Fibroblast of skin of left quadriceps (primary cell): ENCODE measurements around the gene SLC6A7.
"Not testable (repeated sequence)": the region's sequence is repeated elsewhere in the genome, so short reads cannot be mapped to it uniquely, and the experiment has no call there.

ENCODE experiments used
- DNase-seq, 2 experiments: peaks; one replicate each; pipeline ENCODE4 v3.0.0-alpha.2; 2013; ENCODE audit warnings: low read depth in 2 of 2

SLC6A7 gene

DNA sequence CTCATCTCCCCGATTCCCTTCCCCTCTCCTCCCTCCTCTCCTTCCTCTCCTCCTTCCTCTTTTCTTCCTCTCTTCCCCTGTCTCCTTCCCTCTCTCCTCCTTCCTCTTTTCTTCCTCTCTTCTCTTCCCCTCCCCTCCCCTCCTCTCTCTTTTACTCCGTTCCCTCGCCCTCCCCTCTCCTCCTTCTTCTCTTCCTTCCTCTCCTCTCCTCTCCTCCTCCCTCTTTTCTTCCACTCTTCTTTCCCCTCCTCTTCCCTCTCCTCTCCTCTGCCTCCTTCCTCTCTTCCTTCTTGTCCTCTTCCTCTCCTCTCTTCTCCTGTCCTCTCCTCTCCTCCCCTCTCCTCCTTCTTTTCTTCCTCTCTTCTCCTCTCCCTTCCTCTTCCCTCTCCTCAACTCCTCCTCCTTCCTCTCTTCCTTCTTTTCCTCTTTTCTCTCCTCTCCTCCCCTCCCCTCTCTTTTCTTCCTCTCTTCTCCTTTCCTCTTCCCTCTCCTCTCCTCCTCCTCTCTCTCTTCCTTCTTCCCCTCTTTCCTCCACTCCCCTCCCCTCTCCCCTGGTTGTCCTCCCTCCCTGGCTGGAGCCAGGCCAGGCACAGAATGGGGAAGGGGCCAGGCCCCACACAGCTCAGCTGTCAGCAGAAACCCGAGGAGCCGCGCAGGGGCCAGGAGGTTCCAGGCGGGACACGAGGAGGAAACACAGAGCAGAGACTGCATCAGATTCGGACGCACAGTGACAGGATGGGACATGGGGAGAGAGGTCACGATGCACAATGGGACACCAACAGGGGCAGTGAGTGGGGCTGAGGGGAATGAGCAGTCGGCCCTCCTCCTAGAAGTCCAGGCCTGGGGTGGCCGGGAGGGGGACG, 51.7 kb downstream of the SLC6A7 start:
- no peak for DNase-seq

DNA sequence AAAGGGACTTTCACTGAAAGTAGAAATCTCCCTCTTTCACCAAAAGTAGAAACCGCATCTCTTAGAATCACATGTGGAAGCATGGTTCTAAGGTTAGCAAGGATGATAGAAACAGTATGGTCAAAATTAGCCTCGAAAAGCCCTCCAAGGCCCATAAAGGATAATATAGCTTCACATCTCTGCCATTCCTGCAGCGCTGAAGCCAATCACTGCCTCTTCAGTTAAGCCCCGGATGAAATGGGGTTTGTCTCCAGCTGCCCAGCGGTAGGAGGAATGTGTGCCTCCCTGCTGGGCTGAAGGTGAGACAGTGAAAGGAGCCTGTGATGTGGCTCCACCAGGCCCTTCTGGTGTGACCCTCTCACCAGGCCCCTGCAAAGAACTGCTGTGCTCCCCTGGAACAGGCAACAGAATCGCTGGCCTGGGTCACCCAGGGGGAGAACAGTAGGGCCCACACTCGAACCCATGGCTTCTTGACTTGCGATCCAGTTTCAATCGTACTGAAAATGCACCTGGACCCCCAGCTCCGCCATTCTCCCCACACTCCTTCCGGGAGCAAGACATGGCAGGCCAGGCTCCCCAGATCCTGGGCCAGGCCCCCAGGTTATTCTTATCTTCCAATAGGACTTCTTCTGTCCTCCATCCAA, 52.5 kb downstream of the SLC6A7 start:
- no peak for DNase-seq

DNA sequence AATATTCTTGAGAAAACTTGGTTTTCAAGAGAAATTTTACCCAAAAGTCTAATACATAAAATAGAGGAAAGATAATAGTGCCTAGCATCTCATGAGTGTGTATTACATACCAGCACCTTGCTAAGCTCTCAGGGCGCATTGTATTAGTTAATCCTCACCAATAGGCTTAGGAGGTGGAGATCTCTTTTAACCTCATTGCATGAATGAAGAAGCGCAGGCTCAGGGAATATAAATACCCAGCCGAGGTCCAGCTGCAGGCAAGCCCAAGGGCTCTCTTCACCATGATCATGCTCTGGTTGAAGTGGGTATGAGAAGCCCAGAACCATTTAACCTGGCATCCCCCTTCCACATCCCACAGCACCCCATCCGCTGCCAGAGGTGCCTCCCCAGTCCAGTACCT, 53.7 kb downstream of the SLC6A7 start:
- DNase-seq: no peak

DNA sequence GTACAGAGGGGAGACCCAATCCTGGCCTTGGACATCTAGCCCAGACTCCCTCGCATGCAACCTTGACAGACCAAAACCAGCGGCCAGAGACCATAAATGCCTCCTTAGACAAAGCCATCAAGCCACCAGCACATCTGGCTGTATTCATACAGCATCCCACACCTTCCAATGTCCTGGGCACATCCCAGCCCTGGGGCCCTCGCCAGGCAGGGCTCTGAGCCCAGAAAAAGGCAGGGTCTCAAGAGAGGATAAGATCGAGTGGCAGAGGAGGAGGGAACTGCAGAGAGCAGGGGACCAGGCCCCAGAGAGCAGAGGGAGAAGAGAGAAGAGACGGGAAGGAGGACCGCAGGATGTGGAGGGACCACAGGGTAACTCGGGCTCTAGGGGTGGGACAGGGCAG, 54.3 kb downstream of the SLC6A7 start:
- DNase-seq: no peak

DNA sequence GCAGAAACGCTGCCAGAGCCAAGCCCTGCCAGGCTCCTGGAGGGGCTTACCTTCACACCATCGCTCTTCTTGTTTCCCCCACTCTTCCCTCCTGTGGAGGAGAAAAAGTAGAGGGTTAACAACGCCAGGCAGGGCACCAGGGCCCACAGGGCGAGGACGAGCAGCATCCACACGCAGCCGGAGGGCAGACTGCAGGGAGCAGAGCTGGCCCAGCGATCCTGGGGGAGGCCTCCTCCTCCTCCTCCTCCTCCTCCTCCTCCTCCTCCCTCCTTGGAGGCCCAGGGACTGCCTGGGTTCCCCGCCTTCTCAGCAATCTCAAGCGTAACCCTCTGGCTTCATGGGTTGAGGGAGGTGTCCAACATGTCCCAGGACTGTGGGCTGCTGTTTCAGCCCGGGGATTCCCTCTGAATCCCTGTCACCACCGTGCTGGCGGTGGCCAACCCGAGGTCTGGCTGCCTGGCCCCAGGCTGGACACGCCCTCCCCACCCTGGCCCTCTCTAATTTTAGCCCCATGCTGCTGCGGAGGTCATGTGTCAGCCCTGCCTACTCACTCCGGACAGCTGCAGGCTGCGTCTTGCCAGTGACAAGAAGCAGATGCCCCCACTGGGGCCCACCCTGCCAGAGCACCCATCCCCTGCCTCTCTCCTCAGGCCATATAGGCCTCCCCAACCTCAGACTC, 55.4 kb downstream of the SLC6A7 start:
- DNase-seq: no peak

DNA sequence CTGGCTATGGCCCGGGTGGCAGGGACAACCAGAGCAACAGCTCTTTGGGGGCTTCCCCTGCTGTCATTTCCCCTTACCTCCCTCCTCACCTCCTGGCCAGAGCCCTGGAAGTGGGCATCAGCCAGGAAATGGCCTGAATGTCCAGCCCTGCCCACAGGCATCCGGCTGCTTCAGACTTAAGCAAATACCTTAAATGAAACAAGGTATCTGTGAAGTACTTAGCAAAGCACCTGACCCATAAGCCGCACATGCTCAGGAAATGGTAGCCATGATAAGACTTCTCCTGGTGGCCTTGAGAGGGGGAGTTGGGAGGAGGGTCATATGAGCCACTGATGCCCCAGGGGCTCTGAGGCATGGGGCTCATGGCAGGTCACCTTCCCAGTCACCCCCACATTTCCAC, 55.9 kb downstream of the SLC6A7 start:
- DNase-seq: no peak

DNA sequence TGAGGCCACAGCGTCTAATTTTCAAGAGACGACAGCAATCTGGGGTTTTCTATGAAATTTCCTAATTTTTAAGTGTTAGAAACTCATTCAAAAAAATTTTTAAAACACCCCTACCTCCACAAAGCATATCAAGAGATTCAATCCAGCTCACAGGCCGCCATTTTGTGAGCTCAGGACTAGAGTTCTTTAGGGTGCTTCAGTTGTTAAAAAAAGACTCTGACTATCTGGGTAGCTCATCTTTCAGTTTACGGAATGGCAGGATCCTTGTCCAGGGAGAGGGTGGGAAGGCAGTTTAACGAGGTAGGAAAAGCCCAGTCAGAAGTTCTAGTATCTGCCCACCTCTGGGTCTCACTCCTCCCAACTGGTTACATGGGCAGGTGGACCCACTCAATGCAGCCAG, 56.6 kb downstream of the SLC6A7 start:
- no peak for DNase-seq

DNA sequence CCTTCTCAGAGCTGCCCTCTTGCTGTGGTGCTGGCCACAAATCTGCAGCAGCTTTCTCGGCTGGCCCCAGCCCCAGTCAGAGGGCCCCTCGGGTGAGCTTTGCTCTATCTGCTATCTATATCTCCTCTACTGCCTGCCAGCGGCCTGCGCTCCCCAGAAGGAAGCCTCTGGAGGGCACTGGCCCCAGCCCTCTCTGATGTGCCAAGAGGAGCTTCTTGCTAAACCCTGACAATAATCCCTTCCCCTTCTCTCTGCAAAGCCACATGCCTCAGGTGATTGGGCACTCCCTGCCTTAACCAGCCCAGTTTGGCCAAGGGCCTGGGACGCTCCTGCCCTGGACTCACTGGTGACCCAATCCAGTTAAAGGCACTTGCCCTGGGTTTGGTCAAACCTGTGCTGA, 57.0 kb downstream of the SLC6A7 start:
- DNase-seq: no peak

DNA sequence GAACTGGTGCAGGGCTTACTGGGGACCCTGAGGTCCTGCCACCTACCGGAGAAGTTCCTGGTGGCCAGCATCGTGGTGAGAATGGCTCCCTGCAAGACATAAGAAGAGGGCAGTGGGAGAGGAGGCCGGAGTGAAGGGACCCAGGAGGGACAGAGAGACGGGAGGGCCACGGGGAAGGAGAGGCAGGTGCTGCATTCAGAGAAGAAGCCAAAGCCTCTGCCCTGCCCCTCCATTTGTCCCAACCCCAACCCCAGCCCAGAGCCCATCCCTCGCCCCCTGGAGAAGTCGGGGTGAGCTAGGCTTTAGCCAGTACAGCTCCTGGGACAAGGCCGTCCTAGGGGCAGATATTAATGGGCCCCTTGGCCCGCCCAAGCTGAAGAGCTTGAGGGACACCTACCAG, 57.9 kb downstream of the SLC6A7 start:
- DNase-seq: no peak

DNA sequence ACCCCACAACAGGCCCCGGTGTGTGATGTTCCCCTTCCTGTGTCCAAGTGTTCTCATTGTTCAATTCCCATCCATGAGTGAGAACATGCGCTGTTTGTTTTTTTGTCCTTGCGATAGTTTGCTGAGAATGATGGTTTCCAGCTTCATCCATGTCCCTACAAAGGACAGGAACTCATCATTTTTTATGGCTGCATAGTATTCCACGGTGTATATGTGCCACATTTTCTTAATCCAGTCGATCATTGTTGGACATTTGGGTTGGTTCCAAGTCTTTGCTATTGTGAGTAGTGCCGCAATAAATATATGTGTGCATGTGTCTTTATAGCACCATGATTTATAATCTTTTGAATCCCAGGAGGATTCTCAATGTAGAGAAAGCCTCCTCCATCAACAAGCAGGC, 58.6 kb downstream of the SLC6A7 start:
- not testable (repeated sequence) for DNase-seq

DNA sequence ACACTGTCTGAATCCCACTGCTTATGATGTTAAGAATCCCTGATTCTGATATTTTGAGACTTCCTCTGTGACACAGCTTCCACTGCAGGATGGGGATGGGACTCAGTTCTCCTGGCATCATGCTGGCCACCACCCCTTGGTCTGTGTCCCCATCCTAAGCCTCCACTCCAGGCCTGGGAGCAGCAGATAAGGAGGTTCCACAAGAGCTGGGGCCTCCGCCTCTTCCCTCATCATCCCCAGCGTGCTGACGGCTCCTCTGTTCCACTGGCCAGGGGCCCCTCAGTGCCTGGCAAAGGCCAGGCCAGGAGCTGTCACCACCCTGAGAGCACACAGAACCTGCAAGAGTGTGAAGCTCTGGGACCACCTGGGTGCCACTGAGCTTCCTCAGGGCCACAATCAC, 59.1 kb downstream of the SLC6A7 start:
- DNase-seq: no peak

DNA sequence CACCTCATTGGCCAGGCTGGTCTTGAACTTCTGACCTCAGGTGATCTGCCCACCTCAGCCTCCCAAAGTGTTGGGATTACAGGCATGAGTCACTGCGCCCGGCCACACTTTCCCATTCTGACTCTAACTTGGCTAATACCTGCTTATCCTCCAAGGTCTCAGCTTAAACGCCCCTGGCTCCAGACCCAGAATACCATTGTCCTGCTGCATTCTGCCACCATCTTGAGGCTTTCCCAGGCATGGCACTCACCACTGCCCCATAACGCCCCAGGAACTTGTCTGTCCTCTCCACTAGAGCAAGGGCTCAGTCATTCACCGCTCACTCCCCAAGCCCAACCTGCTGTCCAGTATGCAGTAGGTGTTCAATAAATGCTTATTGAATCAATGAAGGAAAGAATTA, 59.9 kb downstream of the SLC6A7 start:
- no peak for DNase-seq

DNA sequence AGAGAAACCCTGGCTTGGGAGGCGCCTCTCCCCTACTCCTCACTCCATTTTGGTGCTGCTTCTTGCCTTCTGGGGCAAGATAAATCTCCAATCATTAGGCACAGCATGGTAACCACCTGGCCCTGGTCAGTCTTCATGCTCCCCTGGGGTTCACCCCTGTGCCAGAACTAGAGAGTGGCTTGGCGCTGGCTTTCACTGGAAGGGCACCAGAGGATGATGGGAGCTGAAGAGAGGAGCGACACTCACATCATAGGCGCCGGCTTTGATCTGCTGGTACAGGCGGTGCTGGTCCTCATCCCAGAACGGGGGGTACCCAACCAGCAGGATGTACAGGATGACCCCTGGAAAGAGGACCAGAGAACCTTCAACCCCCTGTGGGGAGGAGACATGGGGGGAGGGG, 61.6 kb downstream of the SLC6A7 start:
- no peak for DNase-seq

DNA sequence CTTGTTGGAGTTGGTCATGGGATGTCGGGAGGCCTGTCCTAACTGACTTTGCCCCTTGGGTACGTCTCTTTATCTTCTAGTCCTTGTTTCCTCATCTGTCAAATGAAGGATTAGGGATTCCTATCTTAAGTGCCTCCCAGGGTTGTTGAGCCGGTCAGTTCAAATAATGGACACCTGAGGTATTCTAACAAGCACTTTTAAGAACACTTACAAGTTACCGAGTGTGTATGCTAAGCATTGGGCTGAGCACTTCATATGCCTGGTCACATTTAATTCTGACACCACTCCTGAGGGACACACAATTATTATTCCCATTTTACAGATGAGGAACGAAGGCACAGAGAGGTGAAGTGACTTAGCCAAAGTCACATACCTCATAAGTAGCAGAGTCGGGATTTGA, 62.6 kb downstream of the SLC6A7 start:
- DNase-seq: no peak

DNA sequence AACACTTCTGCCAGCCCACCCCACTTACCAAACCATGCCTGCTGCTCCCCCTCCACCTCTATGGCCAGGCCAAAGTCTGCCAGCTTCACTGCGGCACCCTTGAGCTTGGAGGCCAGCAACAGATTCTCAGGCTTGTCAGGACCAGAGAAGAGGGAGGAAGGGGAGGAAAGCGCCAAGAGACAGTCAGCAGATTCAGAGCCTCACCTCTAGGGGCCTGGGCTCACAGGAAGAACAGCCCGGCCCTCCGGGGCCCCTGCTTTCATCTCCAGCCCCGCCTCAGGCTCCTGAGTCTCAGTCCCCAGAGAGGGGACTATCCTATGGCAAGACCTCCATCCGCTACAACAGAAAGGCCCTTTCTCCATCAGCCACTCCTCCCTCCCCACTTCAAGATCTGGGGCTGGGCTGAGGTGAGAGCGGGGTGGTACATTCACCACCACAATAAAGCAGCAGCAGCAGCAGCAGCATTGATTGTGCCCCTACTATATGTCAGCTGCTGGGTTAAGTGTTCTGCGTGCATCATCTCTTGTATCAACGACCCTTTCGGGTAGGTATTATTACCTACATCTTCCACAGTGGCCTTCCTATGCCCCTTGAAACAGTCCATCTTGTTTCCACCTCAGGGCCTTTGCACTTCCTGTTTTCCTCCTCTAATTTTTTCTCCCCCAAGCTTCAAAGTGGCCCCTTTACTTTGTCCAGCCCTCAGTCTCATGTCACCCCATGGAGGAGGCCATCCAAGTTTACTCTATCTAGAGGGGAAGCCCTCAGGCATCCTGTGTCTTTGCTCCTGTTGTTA, 63.8 kb downstream of the SLC6A7 start:
- DNase-seq: no peak

DNA sequence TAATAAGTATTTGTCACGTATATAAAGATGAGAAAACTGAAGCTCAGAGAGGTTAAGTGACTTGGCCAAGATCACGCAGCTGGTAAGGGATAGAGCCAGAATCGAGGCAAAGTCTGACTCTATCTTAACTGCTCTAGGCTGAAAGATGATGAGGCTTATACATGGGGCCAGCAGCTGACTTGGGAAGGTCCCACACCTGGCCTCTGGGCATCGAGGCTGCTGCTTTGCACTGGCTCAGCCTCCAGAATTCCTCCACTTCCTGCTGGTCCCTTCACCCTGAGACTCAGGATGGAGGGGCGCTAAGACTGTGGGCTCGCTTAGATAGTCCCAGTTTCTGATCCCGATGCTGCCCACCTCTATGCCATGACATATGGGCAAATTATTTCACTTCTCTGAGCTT, 64.5 kb downstream of the SLC6A7 start:
- no peak for DNase-seq

DNA sequence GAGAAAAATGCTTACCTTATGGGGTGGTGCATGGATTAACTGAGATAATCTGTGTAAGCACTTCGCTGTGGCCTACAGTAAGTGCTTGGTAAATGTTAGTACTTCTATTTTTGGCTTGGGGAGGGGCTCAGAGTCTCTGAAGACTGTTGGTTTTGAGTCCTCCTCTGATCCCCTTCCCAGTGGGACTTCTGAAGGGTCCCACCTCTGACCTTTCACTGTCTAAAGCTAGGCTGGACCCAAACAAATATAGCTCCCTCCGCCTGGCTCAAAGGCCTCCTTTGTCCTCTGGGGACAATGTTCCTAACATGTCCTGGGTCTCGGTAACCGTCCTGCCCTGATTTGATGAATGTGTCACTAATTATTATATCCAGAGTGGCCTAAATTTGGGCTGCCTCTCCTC, 64.9 kb downstream of the SLC6A7 start:
- DNase-seq: no peak

DNA sequence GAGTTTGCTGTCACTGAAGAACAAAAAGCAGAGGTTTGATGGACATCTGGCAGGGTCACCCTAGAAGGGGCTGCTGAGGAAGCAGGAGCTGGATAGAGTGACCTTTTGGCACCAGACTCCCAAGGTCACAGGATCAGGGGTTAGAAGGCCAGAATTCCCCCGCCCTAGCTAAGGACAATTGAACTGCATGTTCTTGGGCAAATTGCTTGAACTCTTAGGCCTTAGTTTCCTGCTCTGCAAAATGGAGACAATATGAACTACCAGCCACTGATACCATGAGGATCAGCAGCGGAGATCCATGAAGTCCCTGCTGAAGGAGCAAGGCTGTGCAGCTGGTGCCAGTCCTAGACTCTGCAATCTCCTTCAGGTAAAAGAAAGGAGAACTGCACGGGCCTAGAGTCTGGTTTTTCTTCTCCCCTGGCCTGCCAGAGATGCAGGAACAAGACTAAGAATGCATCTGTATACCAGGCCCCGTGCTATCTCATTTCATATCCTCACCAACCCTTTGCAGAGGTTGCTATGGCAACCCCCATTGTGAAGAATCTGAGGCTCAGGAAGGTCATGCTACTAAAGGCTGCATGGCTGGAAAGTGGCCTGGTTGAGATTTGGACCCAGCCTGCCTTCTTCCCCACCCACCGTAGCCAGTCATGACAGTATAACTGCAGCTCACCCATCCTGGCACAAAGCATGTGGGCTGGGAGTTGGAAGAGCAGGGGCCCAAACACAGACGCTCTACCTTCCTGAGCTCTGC, 66.0 kb downstream of the SLC6A7 start:
- no peak for DNase-seq

DNA sequence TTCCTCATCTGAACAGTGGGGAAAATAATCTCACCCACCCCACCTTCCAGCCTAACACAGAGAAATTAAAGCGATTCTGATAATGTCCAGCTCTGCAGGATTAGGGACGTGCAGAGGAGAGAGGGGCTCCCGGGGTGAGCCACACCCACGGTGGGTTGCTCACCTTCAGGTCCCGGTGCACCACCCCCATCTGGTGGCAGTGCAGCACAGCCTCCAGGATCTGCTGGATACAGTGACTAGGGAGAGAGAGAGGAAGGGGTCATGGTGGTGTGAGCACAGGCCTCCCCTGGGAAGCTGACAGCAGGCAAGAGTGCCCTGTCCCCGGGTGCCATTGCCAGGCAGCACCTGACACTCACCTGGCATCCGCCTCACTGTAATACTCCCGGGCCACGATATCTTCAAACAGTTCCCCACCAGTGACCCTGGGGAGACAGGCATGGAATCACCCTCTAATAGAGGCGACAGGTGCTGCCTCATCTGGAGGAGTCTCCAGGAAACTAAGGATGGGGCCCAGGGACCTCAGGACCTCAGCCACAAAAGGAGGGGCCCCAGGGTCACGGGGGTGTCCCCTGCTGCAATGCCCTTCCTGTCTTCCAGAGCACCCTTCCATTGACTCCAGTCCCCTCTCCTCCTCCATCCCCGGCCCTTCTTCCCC, 66.7 kb downstream of the SLC6A7 start:
- no peak for DNase-seq

DNA sequence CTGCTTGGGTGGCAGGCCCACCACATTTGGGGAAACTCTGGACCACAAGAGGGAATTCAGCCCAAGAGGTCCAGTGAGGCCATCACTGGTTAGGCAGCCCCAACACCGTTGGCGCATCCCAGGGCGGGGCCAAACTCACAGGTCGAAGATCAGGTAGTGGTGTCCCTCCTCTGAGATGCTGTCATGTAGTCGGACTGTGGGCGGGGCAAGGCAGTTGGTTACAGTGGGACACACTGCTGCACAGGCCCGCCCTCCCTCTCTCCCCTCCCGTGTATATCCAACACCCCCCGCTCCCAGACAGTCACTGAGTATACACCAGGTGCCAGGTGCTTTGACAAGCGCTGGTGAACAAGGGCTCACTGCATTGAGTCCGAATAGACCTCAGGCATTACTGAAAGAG, 67.6 kb downstream of the SLC6A7 start:
- DNase-seq: no peak

DNA sequence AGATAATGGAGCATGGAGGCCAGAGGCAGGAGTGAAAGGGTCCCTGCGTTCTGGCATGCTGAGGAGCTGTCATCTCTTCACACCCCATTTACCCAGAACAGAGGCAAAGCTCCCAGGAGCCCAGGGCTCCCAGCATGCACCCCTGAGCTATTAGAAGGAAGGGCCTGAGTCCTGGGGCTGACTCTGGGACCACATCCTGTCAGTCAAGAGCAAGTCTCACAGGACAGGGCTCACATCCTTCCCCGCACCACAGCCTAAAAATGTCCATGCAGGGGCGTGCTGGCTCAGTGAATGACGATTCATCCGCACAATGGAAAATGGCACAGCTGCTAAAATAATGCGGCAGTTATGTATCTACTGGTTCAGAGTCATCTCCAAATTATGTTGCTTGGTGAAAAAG, 68.3 kb downstream of the SLC6A7 start:
- DNase-seq: no peak
